Lung (tissue), 12 donors: Measurements from ENCODE around the gene MSH2. TPM values are rescaled to one million over a fixed set of nuclear protein-coding genes. Genes with fewer than 3 reads are reported as not detected.

Experiments
- ATAC-seq: fragments of 200-7000 bp; cut with Tn5 transposase; one replicate; pipeline ENCODE4 v1.9.1; 2020; ENCODE audit warnings: moderate number of reproducible peaks; ENCODE audit not compliant: insufficient read depth, low FRiP score
- DNase-seq, 3 donors: peaks; one replicate each; pipeline ENCODE4 v3.0.0-alpha.2; 2013 to 2017
- H3K27ac ChIP-seq, 2 donors: one replicate each; pipeline ENCODE4 v1.5.1; 2013; ENCODE audit warnings: mild to moderate bottlenecking in 2 of 2, moderate library complexity in 2 of 2, control low read depth in 1 of 2, inconsistent platforms in 1 of 2, low read depth in 1 of 2, low read length in 1 of 2
- H3K27me3 ChIP-seq, 3 donors: one replicate each; pipeline ENCODE4 v1.5.1; 2013; ENCODE audit warnings: low read length in 2 of 3; ENCODE audit not compliant: control insufficient read depth in 3 of 3, insufficient read depth in 3 of 3
- H3K36me3 ChIP-seq, 4 donors: one replicate each; pipeline ENCODE4 v1.5.1; 2013; ENCODE audit warnings: low read length in 4 of 4, mild to moderate bottlenecking in 1 of 4, moderate library complexity in 1 of 4; ENCODE audit not compliant: control insufficient read depth in 4 of 4, insufficient read depth in 4 of 4
- H3K4me1 ChIP-seq, 5 donors: one replicate each; pipeline ENCODE4 v1.5.1; 2013; ENCODE audit warnings: low read length in 5 of 5, mild to moderate bottlenecking in 2 of 5, moderate library complexity in 1 of 5; ENCODE audit not compliant: control insufficient read depth in 5 of 5, insufficient read depth in 5 of 5
- H3K4me3 ChIP-seq: one replicate; pipeline ENCODE4 v1.5.1; 2013; ENCODE audit warnings: mild to moderate bottlenecking, control low read depth, moderate library complexity
- H3K9ac ChIP-seq, 2 donors: one replicate each; pipeline ENCODE4 v1.5.1; 2013; ENCODE audit warnings: low read length in 2 of 2, control low read depth in 1 of 2; ENCODE audit not compliant: insufficient read depth in 1 of 2
- H3K9me3 ChIP-seq, 4 donors: one replicate each; pipeline ENCODE4 v1.5.1; 2013; ENCODE audit warnings: low read length in 3 of 4, mild to moderate bottlenecking in 1 of 4, moderate library complexity in 1 of 4; ENCODE audit not compliant: control insufficient read depth in 4 of 4, insufficient read depth in 3 of 4
- CTCF ChIP-seq: IDR thresholded peaks from 2 replicates; pipeline ENCODE4 v1.5.1; 2012; ENCODE audit warnings: mild to moderate bottlenecking; ENCODE audit errors: control extremely low read depth, extremely low read depth
- WGBS, 2 donors: extraction: QIAGEN DNeasy Blood & Tissue Kit; methylation state at CpG; one replicate each; pipeline ENCODE4 v1.1.7; 2013; 5-methylcytosine and 5-hydroxymethylcytosine counted together
- polyA plus RNA-seq, 2 donors: library from polyadenylated mRNA; stranded (reverse); fragments of 200-250 nt; gene quantifications; one replicate each; pipeline ENCODE4 v1.2.1, GENCODE V29; 2013
- total RNA-seq, 2 donors: library from RNA; depleted of rRNA in 1 of 2; stranded (reverse); fragments of >200 nt in 1 of 2; gene quantifications; one replicate each; pipeline ENCODE4 v1.2.1, GENCODE V29; 2014 to 2021
- donor health status: control.
- donor health status: control.
- donor health status: Bipolar disorder and iron deficiency.
- donor health status: healthy.
- donor health status: DM: yes; HTN: yes; CAD: no.

MSH2 gene
- total and polyA plus RNA-seq, 4 donors: 6.4 to 44.9 (median 10.5) TPM

- DNase-seq (peak in 1 of 3 donors; percentile 4), ATAC-seq (no peak)
- Histone ChIP-seq H3K27me3 (no peaks in the 10 kb centered on the region), H3K9ac (peak overlapping the region; percentile 45 to 56), H3K9me3 (no peaks in the 10 kb centered on the region), H3K4me3 (peak overlapping the region; percentile 71), H3K36me3 (peaks cover 0 to 5% (median 0%) of the 10 kb centered on the region in 4 donors), H3K4me1 (peaks cover 0 to 16% (median 5%) of the 10 kb centered on the region in 5 donors), H3K27ac (peak overlapping the region in 1 of 2 donors; percentile 57)
- 63 to 67% methylated on average over 36 of the region's 36 CpGs for WGBS, 2 donors
- no peak for TF ChIP-seq CTCF
These were observed 984 bp upstream of the MSH2 start for GRCh38 chr2:47401789-47402554.

- ATAC-seq (peak; percentile 2), DNase-seq (no peak)
- no peak for TF ChIP-seq CTCF
- Histone ChIP-seq H3K9me3 (no peaks in the 10 kb centered on the region), H3K4me3 (peak overlapping the region; percentile 71), H3K27ac (peak overlapping the region in 1 of 2 donors; percentile 57), H3K9ac (peak overlapping the region; percentile 45 to 56), H3K36me3 (peaks cover 0 to 5% (median 0%) of the 10 kb centered on the region in 4 donors), H3K27me3 (no peaks in the 10 kb centered on the region), H3K4me1 (peaks cover 0 to 16% (median 5%) of the 10 kb centered on the region in 5 donors)
- 3 to 5% methylated on average over 8 of the region's 8 CpGs for WGBS, 2 donors
These were observed 476 bp upstream of the MSH2 start for GRCh38 chr2:47402555-47402804.

- peak; percentile 2 for ATAC-seq
These were observed 745 bp downstream of the MSH2 start for GRCh38 chr2:47403609-47404193.

More at GRCh38 chr2:47403609-47404193, 745 bp downstream of the MSH2 start:
- WGBS, 2 donors: 6 to 7% methylated on average over 24 of the region's 24 CpGs
- Histone ChIP-seq H3K27ac (peak overlapping the region in 1 of 2 donors; percentile 76), H3K36me3 (peaks cover 0 to 5% (median 0%) of the 10 kb centered on the region in 4 donors), H3K4me1 (peaks cover 0 to 16% (median 5%) of the 10 kb centered on the region in 5 donors), H3K9me3 (no peaks in the 10 kb centered on the region), H3K27me3 (no peaks in the 10 kb centered on the region), H3K9ac (peak overlapping the region; percentile 56 to 89), H3K4me3 (peak overlapping the region; percentile 71)
- DNase-seq: peak in 2 of 3 donors; percentile 64 to 69
- no peak for TF ChIP-seq CTCF
